ENCODE results near the gene EDDM3A.

Gene EDDM3A

GRCh38 chr14:20789230-20789813 is 43.6 kb downstream of the EDDM3A start:
- DNase-seq (ENCODE audit: low read depth in 2 of 2), result no peak

- DNase-seq (ENCODE audit: low read depth in 2 of 2), result no peak
Measured at GRCh38 chr14:20790464-20791116, 44.9 kb downstream of the EDDM3A start.

GRCh38 chr14:20791187-20791586 is 45.5 kb downstream of the EDDM3A start:
- DNase-seq (ENCODE audit: low read depth in 2 of 2), result no peak

GRCh38 chr14:20791597-20791996 is 45.9 kb downstream of the EDDM3A start:
- DNase-seq (ENCODE audit: low read depth in 2 of 2), result no peak

GRCh38 chr14:20792556-20792955 is 46.9 kb downstream of the EDDM3A start:
- no peak for DNase-seq (ENCODE audit: low read depth in 2 of 2)

- DNase-seq (ENCODE audit: low read depth in 2 of 2), result no peak
Measured at GRCh38 chr14:20794644-20795369, 49.1 kb downstream of the EDDM3A start.

GRCh38 chr14:20797164-20797563 is 51.5 kb downstream of the EDDM3A start:
- DNase-seq (ENCODE audit: low read depth in 2 of 2), result no peak

Data from activated CD4-positive, alpha-beta T cell treated with anti-CD3 and anti-CD28 coated beads for 24 hours (primary cell).